Ishikawa (cell line): ENCODE measurements around the gene GUCA1A.

Source experiments
- TAF1 ChIP-seq: IDR thresholded peaks from 2 replicates; pipeline ENCODE4 v1.6.1; 2012; ENCODE audit warnings: low read depth, mild to moderate bottlenecking
- TF ChIP-seq, protein P1 (sequence below): IDR thresholded peaks from 2 replicates; pipeline ENCODE4 v1.6.1; 2012

DNA sequence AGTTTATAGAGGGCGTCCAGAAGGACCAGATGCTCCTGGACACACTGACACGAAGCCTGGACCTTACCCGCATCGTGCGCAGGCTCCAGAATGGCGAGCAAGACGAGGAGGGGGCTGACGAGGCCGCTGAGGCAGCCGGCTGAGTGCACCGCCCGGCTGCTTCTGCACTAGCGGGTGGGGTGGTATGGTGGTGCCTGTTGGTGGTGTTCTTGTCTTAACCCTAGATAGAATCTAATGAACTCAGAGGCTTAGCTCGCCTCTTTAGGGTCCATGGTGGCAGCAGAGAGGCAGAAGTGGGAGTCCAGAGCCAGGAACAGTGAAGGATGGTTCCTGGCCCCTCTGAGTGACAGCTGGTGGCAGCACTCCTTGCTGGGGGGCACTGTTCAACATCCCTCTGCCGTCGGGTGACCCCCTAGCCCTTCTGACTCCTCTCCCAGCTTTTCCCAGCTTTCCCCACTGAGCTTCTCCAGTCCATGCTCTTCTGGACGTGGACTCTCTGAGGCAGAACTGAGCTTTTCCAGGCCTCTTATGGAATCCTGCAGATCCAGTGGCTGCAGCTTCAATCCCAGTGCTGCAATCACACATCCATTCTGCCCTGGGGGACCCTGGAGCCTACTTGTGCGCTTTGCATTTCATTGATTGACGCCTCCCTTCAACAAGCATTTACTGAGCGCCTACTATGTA is 6.2 kb downstream of the GUCA1A start:
- TF ChIP-seq, protein P1, sequence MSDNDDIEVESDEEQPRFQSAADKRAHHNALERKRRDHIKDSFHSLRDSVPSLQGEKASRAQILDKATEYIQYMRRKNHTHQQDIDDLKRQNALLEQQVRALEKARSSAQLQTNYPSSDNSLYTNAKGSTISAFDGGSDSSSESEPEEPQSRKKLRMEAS = no peak
- TF ChIP-seq TAF1 = no peak
